Measurements from ENCODE around the gene ATG9B. TPM values are rescaled to one million over a fixed set of nuclear protein-coding genes. Genes with fewer than 3 reads are reported as not detected.

The ATG9B gene
- polyA plus RNA-seq, 2 of the 4 experiments (the other 2 are of a cell fraction): 0.06 to 0.23 TPM

GRCh38 chr7:150978126-150978789, 46.0 kb downstream of the ATG9B start, which contains the start of gene KCNH2:
Gene KCNH2, minus strand, starts transcription at chr7:150978321. Its CDS starts 408 bp downstream, at chr7:150977913.
- no peak for FAIRE-seq

DNA sequence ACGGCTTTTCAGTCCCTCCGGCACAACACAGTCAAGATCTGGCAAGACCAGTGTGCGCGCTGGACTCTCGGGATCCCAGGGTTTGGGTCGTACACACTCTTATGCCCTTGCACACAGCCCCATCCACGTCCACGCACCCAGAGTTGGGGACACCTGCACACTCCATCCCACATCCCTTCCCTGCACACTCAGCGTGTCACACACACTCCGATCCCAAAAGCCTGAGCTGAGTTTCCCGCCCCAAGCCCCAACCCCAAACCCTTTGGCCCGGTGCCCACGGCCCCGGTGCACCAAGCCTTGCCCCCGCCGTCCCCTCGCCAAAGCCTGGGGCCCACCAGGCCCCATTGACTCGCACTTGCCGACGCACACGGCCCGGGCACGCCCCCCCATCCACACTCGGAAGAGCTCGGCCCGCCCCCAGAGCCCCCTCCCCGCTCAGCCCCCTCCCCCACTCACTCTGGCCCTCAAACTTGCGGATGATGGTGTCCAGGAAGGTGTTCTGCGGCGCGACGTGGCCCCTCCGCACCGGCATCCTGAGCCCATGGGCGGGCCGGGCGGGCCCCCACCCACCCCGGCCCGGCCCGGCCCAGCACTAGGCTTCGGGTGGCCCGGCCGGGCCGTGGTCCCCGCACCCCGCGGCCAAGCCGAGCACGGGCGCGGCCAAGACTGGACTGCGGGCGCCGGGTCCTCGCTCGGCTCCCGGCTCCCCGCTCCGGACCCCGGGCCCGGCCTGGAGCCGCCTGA, 46.7 kb downstream of the ATG9B start:
- DNase-seq (ENCODE audit: low read depth in 1 of 2, low spot score in 1 of 2) (no peak), FAIRE-seq (no peak), ATAC-seq (no peak)
- TF ChIP-seq EHMT2 (IDR thresholded peaks at IDR 0.05; ENCODE audit: low read depth) (no peak), MAFK (IDR thresholded peaks at IDR 0.05; ENCODE audit: partially characterized antibody) (no peak), HDAC2 (IDR thresholded peaks at IDR 0.05) (no peak), FOSB (CRISPR knock-in tag; IDR thresholded peaks at IDR 0.05) (no peak), RNF2 (IDR thresholded peaks at IDR 0.05; ENCODE audit: borderline replicate concordance, low read depth) (no peak), ESRRA (IDR thresholded peaks at IDR 0.05; ENCODE audit: borderline replicate concordance, low read length) (no peak), HOXB5 (CRISPR knock-in tag; IDR thresholded peaks at IDR 0.05) (no peak), JUN (IDR thresholded peaks at IDR 0.05) (no peak), CTCF (IDR thresholded peaks at IDR 0.05) (no peak), EP300 (IDR thresholded peaks at IDR 0.05) (no peak), SMC3 (IDR thresholded peaks at IDR 0.05) (no peak), FOSL2 (IDR thresholded peaks at IDR 0.05) (no peak), FOSL2 (CRISPR knock-in tag; IDR thresholded peaks at IDR 0.05) (no peak), MAZ (IDR thresholded peaks at IDR 0.05; ENCODE audit: borderline replicate concordance, low read depth, low read length) (no peak), CBX2 (IDR thresholded peaks at IDR 0.05; ENCODE audit: borderline replicate concordance, low read depth) (no peak), TP53 (CRISPR knock-in tag; IDR thresholded peaks at IDR 0.05) (no peak), TFCP2L1 (CRISPR knock-in tag; IDR thresholded peaks at IDR 0.05) (no peak), NR3C1 (IDR thresholded peaks at IDR 0.05) (no peak)
- TF ChIP-seq, protein P1, sequence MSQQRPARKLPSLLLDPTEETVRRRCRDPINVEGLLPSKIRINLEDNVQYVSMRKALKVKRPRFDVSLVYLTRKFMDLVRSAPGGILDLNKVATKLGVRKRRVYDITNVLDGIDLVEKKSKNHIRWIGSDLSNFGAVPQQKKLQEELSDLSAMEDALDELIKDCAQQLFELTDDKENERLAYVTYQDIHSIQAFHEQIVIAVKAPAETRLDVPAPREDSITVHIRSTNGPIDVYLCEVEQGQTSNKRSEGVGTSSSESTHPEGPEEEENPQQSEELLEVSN (IDR thresholded peaks at IDR 0.05; ENCODE audit: borderline replicate concordance, low read depth): no peak
- TF ChIP-seq, protein P2, sequence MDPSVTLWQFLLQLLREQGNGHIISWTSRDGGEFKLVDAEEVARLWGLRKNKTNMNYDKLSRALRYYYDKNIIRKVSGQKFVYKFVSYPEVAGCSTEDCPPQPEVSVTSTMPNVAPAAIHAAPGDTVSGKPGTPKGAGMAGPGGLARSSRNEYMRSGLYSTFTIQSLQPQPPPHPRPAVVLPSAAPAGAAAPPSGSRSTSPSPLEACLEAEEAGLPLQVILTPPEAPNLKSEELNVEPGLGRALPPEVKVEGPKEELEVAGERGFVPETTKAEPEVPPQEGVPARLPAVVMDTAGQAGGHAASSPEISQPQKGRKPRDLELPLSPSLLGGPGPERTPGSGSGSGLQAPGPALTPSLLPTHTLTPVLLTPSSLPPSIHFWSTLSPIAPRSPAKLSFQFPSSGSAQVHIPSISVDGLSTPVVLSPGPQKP (IDR thresholded peaks at IDR 0.05; ENCODE audit: low read depth, low read length): no peak
- TF ChIP-seq, protein P3, sequence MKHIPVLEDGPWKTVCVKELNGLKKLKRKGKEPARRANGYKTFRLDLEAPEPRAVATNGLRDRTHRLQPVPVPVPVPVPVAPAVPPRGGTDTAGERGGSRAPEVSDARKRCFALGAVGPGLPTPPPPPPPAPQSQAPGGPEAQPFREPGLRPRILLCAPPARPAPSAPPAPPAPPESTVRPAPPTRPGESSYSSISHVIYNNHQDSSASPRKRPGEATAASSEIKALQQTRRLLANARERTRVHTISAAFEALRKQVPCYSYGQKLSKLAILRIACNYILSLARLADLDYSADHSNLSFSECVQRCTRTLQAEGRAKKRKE (CRISPR knock-in tag; IDR thresholded peaks at IDR 0.05; ENCODE audit: low read depth): no peak
- Histone ChIP-seq H3K4me1 (peaks cover 37% of the 10 kb centered on the region), H3K4me2 (peak overlapping the region; percentile 100), H3K27ac (peak overlapping the region; percentile 47 to 80), H3K4me3 (peak overlapping the region; percentile 60), H3K9me3 (no peaks in the 10 kb centered on the region)
- CTCF ChIA-PET: interaction anchor here (1.2 to 3.1 kb wide), 3 partner anchors 8 to 46 kb away, joined by 3 to 17 read pairs (median 6); partner anchors contain the start of gene ATG9B
- WGBS (ENCODE audit: missing lambda C conversion rate): 85% methylated on average over 10 of the region's 62 CpGs
- POLR2A ChIA-PET: interaction anchor here (0.6 kb wide), 1 partner anchor 85 kb away, joined by 3 read pairs; no protein-coding TSS in a partner anchor

More at GRCh38 chr7:150978126-150978789, 46.0 kb downstream of the ATG9B start, which contains the start of gene KCNH2:
- H3K9me3 ChIP-seq: no peaks in the 10 kb centered on the region
- WGBS (ENCODE audit: missing lambda C conversion rate): 11% methylated on average over 14 of the region's 81 CpGs
- TF ChIP-seq CBX8 (IDR thresholded peaks at IDR 0.05) (no peak), TFCP2L1 (CRISPR knock-in tag; IDR thresholded peaks at IDR 0.05) (no peak), RARB (CRISPR knock-in tag; IDR thresholded peaks at IDR 0.05) (no peak), FOXS1 (CRISPR knock-in tag; IDR thresholded peaks at IDR 0.05) (no peak), HEYL (CRISPR knock-in tag; IDR thresholded peaks at IDR 0.05) (no peak), NPAS2 (CRISPR knock-in tag; IDR thresholded peaks at IDR 0.05; ENCODE audit: borderline replicate concordance) (no peak), EHMT2 (IDR thresholded peaks at IDR 0.05; ENCODE audit: low read depth) (no peak), POLR2A (IDR thresholded peaks at IDR 0.05; ENCODE audit: low read length) (no peak)
- TF ChIP-seq, protein P1 (IDR thresholded peaks at IDR 0.05; ENCODE audit: borderline replicate concordance, low read depth): no peak
- ChIA-PET POLR2A (no interaction called here), CTCF (interaction anchor here (1.5 to 3.4 kb wide), 2 partner anchors 13 to 16 kb away, joined by 7 to 25 read pairs; no protein-coding TSS in a partner anchor)
- ATAC-seq (peak in 1 of 2 experiments; percentile 20; a peak in 2 of 6 replicates), DNase-seq (ENCODE audit: low read depth in 1 of 2, low spot score in 1 of 2) (peak in 1 of 2 experiments; percentile 58)
- peaks cover 37% of the 10 kb centered on the region for H3K4me1 ChIP-seq
- H3K4me3 ChIP-seq: peak within 1 kb of the TSS; percentile 60
- H3K4me2 ChIP-seq: peak within 1 kb of the TSS; percentile 100
- H3K27ac ChIP-seq: peak within 1 kb of the TSS; percentile 47 to 80

All from A549 (cell line).